Measurements from ENCODE around the gene ZNF783. TPM values are rescaled to one million over a fixed set of nuclear protein-coding genes. Genes with fewer than 3 reads are reported as not detected.

Gene ZNF783
- 4.0 to 7.6 TPM (median 6.8 TPM) in 5 replicates for total RNA-seq (2022; extraction: Qiagen RNA extraction; ENCODE audit: low read depth)

GRCh38 chr7:149261829-149262617 is at the start of gene ZNF783:
ZNF783 (plus strand) TSS chr7:149262196; CDS start chr7:149262334, 138 bp downstream.

GRCh38 chr7:149239345-149240143 is 22.5 kb upstream of the ZNF783 start, which contains the start of gene ZNF212:
ZNF212 (plus strand) TSS chr7:149239651; CDS start chr7:149239779, 128 bp downstream.

Other genes starting within 250 kb of the ZNF783 start
- 171 to 184 TPM (median 176 TPM) in 5 replicates for gene PDIA4, start 233.7 kb upstream of the ZNF783 start, total RNA-seq (2022; extraction: Qiagen RNA extraction; ENCODE audit: low read depth)
- gene ZNF786, start 171.5 kb upstream of the ZNF783 start, total RNA-seq (2022; extraction: Qiagen RNA extraction; ENCODE audit: low read depth), result 5.3 to 7.0 TPM (median 6.4 TPM) in 5 replicates
- 1.3 to 1.9 TPM (median 1.5 TPM) in 5 replicates for gene ZNF425, start 135.9 kb upstream of the ZNF783 start, total RNA-seq (2022; extraction: Qiagen RNA extraction; ENCODE audit: low read depth)
- gene ZNF398, start 114.7 kb upstream of the ZNF783 start, total RNA-seq (2022; extraction: Qiagen RNA extraction; ENCODE audit: low read depth), result 8.5 to 10.6 TPM (median 9.9 TPM) in 5 replicates
- gene ZNF282, start 66.7 kb upstream of the ZNF783 start, total RNA-seq (2022; extraction: Qiagen RNA extraction; ENCODE audit: low read depth), result 15.0 to 25.3 TPM (median 23.6 TPM) in 5 replicates
- gene ZNF212, start 22.5 kb upstream of the ZNF783 start, total RNA-seq (2022; extraction: Qiagen RNA extraction; ENCODE audit: low read depth), result 8.7 to 11.7 TPM (median 11.1 TPM) in 5 replicates
- 14.6 to 23.2 TPM (median 21.6 TPM) in 5 replicates for gene ZNF777, start 198.9 kb downstream of the ZNF783 start, total RNA-seq (2022; extraction: Qiagen RNA extraction; ENCODE audit: low read depth)
- 13.8 to 20.3 TPM (median 19.1 TPM) in 5 replicates for gene ZNF746, start 235.6 kb downstream of the ZNF783 start, total RNA-seq (2022; extraction: Qiagen RNA extraction; ENCODE audit: low read depth)